ENCODE data around the gene ABLIM3.

ABLIM3 gene

DNA sequence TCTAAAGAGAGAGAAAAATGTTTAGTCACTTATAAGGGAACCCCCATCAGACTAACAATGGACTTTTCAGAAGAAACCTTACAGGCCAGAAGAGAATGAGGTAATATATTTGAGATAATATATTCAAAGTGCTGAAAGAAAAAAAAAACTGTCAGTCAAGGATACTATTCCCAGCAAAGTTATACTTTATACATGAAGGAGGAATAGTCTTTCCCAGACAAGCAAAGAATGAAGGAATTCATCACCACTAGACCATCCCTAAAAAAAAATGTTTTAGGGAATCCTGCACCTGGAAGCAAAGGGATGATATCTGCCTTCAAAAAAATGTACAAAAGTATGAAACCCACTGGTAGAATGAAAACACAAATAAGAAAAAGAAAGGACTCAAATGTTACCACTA lies 41.0 kb upstream of the ABLIM3 start:
- no peak overlapping the region for H2AFZ ChIP-seq (ENCODE audit: low read depth)

GRCh38 chr5:149108651-149109280 lies 32.5 kb upstream of the ABLIM3 start:
- Histone ChIP-seq H3K27ac (no peak overlapping the region), H2AFZ (ENCODE audit: low read depth) (no peak overlapping the region), H3K4me3 (IDR thresholded peaks at IDR 0.05; ENCODE audit: insufficient read depth, low read depth, low read length) (no peak overlapping the region), H3K36me3 (ENCODE audit: insufficient read depth) (no peaks in the 10 kb centered on the region), H3K27me3 (ENCODE audit: insufficient read depth, low read depth) (no peaks in the 10 kb centered on the region), H3K4me2 (no peak overlapping the region), H3K79me2 (ENCODE audit: insufficient read depth, low read depth) (no peaks in the 10 kb centered on the region), H4K20me1 (ENCODE audit: insufficient read depth) (no peaks in the 10 kb centered on the region), H3K9ac (no peak overlapping the region), H3K4me1 (ENCODE audit: low read depth, poor library complexity, severe bottlenecking) (no peaks in the 10 kb centered on the region)
- TF ChIP-seq CTCF (conservative IDR thresholded peaks at IDR 0.05; ENCODE audit: low read depth, low read length) = no peak

More for the DNA sequence above, 41.0 kb upstream of the ABLIM3 start:
- Histone ChIP-seq H3K36me3 (ENCODE audit: insufficient read depth) (no peaks in the 10 kb centered on the region), H3K4me1 (ENCODE audit: low read depth, poor library complexity, severe bottlenecking) (no peaks in the 10 kb centered on the region), H3K27me3 (ENCODE audit: insufficient read depth, low read depth) (no peaks in the 10 kb centered on the region), H3K9ac (no peak overlapping the region), H3K4me3 (IDR thresholded peaks at IDR 0.05; ENCODE audit: insufficient read depth, low read depth, low read length) (no peak overlapping the region), H3K79me2 (ENCODE audit: insufficient read depth, low read depth) (no peaks in the 10 kb centered on the region), H3K4me2 (no peak overlapping the region), H4K20me1 (ENCODE audit: insufficient read depth) (no peaks in the 10 kb centered on the region), H3K27ac (no peak overlapping the region)
- no peak for TF ChIP-seq CTCF (conservative IDR thresholded peaks at IDR 0.05; ENCODE audit: low read depth, low read length)

- Histone ChIP-seq H3K4me2 (no peak overlapping the region), H3K4me3 (IDR thresholded peaks at IDR 0.05; ENCODE audit: insufficient read depth, low read depth, low read length) (no peak overlapping the region), H4K20me1 (ENCODE audit: insufficient read depth) (no peaks in the 10 kb centered on the region), H2AFZ (ENCODE audit: low read depth) (no peak overlapping the region), H3K36me3 (ENCODE audit: insufficient read depth) (no peaks in the 10 kb centered on the region), H3K79me2 (ENCODE audit: insufficient read depth, low read depth) (no peaks in the 10 kb centered on the region), H3K27me3 (ENCODE audit: insufficient read depth, low read depth) (no peaks in the 10 kb centered on the region), H3K9ac (no peak overlapping the region), H3K27ac (no peak overlapping the region), H3K4me1 (ENCODE audit: low read depth, poor library complexity, severe bottlenecking) (no peaks in the 10 kb centered on the region)
- no peak for TF ChIP-seq CTCF (conservative IDR thresholded peaks at IDR 0.05; ENCODE audit: low read depth, low read length)
Observed at GRCh38 chr5:149110406-149110805, 30.9 kb upstream of the ABLIM3 start.

- Histone ChIP-seq H3K36me3 (ENCODE audit: insufficient read depth) (no peaks in the 10 kb centered on the region), H3K4me3 (IDR thresholded peaks at IDR 0.05; ENCODE audit: insufficient read depth, low read depth, low read length) (no peak overlapping the region), H4K20me1 (ENCODE audit: insufficient read depth) (no peaks in the 10 kb centered on the region), H3K4me2 (no peak overlapping the region), H3K9ac (no peak overlapping the region), H3K27ac (no peak overlapping the region), H3K27me3 (ENCODE audit: insufficient read depth, low read depth) (no peaks in the 10 kb centered on the region), H3K79me2 (ENCODE audit: insufficient read depth, low read depth) (no peaks in the 10 kb centered on the region), H2AFZ (ENCODE audit: low read depth) (no peak overlapping the region), H3K4me1 (ENCODE audit: low read depth, poor library complexity, severe bottlenecking) (peaks cover 3% of the 10 kb centered on the region)
- TF ChIP-seq CTCF (conservative IDR thresholded peaks at IDR 0.05; ENCODE audit: low read depth, low read length) = no peak
Observed at GRCh38 chr5:149113669-149114068, 27.6 kb upstream of the ABLIM3 start.

Data from KMS-11 (cell line).